H4 (cell line): ENCODE data around the gene PRMT7. TPM values are rescaled to one million over a fixed set of nuclear protein-coding genes. Genes with fewer than 3 reads are reported as not detected.

Experiments
- DNase-seq: peaks from one replicate; pipeline ENCODE4 v3.0.0-alpha.2; 2015; ENCODE audit warnings: low spot score
- total RNA-seq: library from RNA; depleted of rRNA; stranded (reverse); fragments of >200 nt; shearing (Covaris generic); gene quantifications from 2 replicates; pipeline ENCODE4 v1.2.3, GENCODE V29; 2014; rRNA removed

PRMT7 gene
- total RNA-seq, result 37.5 and 50.1 TPM in 2 replicates

GRCh38 chr16:68310774-68311511, at the start of gene PRMT7, which contains the start of gene SLC7A6OS:
TSS of gene PRMT7 (plus strand) at chr16:68311019. CDS start at chr16:68315980, 4,961 bp downstream.
TSS of gene SLC7A6OS (minus strand) at chr16:68310946. CDS start at chr16:68310926, 20 bp downstream.
- DNase-seq, result peak; percentile 84

GRCh38 chr16:68263559-68264127, 47.2 kb upstream of the PRMT7 start:
- no peak for DNase-seq

GRCh38 chr16:68264128-68265077, 46.4 kb upstream of the PRMT7 start, which contains the start of gene SLC7A6:
TSS of gene SLC7A6 (plus strand) at chr16:68264526. CDS start at chr16:68274727, 10,201 bp downstream.
- peak; percentile 46 for DNase-seq

- peak; percentile 48 for DNase-seq
Observed at GRCh38 chr16:68265078-68265920, 45.5 kb upstream of the PRMT7 start.

GRCh38 chr16:68267612-68268405, 43.0 kb upstream of the PRMT7 start:
- DNase-seq, result no peak

- no peak for DNase-seq
Observed at GRCh38 chr16:68269793-68270192, 41.0 kb upstream of the PRMT7 start.

GRCh38 chr16:68270353-68270752, 40.5 kb upstream of the PRMT7 start:
- no peak for DNase-seq

- no peak for DNase-seq
Observed at GRCh38 chr16:68272507-68273209, 38.2 kb upstream of the PRMT7 start.

- no peak for DNase-seq
Observed at GRCh38 chr16:68273459-68273858, 37.4 kb upstream of the PRMT7 start.

GRCh38 chr16:68273896-68274295, 36.9 kb upstream of the PRMT7 start:
- no peak for DNase-seq

- DNase-seq, result no peak
Observed at GRCh38 chr16:68274441-68274840, 36.4 kb upstream of the PRMT7 start.

- DNase-seq, result no peak
Observed at GRCh38 chr16:68275611-68276191, 35.1 kb upstream of the PRMT7 start.

- DNase-seq, result no peak
Observed at GRCh38 chr16:68276223-68276622, 34.6 kb upstream of the PRMT7 start.

GRCh38 chr16:68279726-68280558, 30.9 kb upstream of the PRMT7 start:
- DNase-seq, result no peak

GRCh38 chr16:68281368-68282063, 29.3 kb upstream of the PRMT7 start:
- no peak for DNase-seq

- DNase-seq, result no peak
Observed at GRCh38 chr16:68282064-68282452, 28.8 kb upstream of the PRMT7 start.

- no peak for DNase-seq
Observed at GRCh38 chr16:68283346-68283745, 27.5 kb upstream of the PRMT7 start.
